Immature natural killer cell (primary cell): ENCODE data around the gene FTSJ1. TPM values are rescaled to one million over a fixed set of nuclear protein-coding genes. Genes with fewer than 3 reads are reported as not detected.
A peak's percentile ranks its signal among the peaks of the same experiment; 100 is the strongest.

ENCODE experiments used
- DNase-seq, 3 donors: peaks; one replicate each; pipeline ENCODE4 v3.0.0; 2022; ENCODE audit warnings: mixed read lengths in 1 of 3
- H3K27ac Mint-ChIP-seq, 6 donors: one replicate each; pipeline ENCODE4 v1.8.0; 2020; ENCODE audit warnings: mixed read lengths in 6 of 6, mild to moderate bottlenecking in 5 of 6, inconsistent platforms in 4 of 6, moderate library complexity in 3 of 6
- H3K27me3 Mint-ChIP-seq, 3 donors: one replicate each; pipeline ENCODE4 v1.8.0; 2020 to 2021; ENCODE audit warnings: low read depth in 3 of 3, mild to moderate bottlenecking in 3 of 3, mixed read lengths in 3 of 3, moderate library complexity in 3 of 3, inconsistent platforms in 1 of 3
- H3K36me3 Mint-ChIP-seq, 3 donors: one replicate each; pipeline ENCODE4 v1.8.0; 2020; ENCODE audit warnings: mixed read lengths in 3 of 3, inconsistent platforms in 2 of 3, mild to moderate bottlenecking in 2 of 3
- H3K4me1 Mint-ChIP-seq, 2 donors: one replicate each; pipeline ENCODE4 v1.8.0; 2020; ENCODE audit warnings: inconsistent platforms in 2 of 2, mild to moderate bottlenecking in 2 of 2, mixed read lengths in 2 of 2, moderate library complexity in 1 of 2
- H3K4me3 Mint-ChIP-seq, 5 donors: one replicate each; pipeline ENCODE4 v1.8.0; 2020; ENCODE audit warnings: mild to moderate bottlenecking in 5 of 5, mixed read lengths in 5 of 5, inconsistent platforms in 3 of 5, moderate library complexity in 3 of 5
- H3K9me3 Mint-ChIP-seq, 6 donors: one replicate each; pipeline ENCODE4 v1.8.0; 2020; ENCODE audit warnings: mild to moderate bottlenecking in 6 of 6, mixed read lengths in 6 of 6, inconsistent platforms in 4 of 6, moderate library complexity in 3 of 6
- polyA plus RNA-seq, 3 donors: library from polyadenylated mRNA; unstranded; fragments of 300-500 nt; fragmentation: Illumina TruSeq; gene quantifications; one replicate each; pipeline ENCODE4 v1.2.3, GENCODE V29; 2021

The FTSJ1 gene
- polyA plus RNA-seq, 3 donors from 2014 or later, result 73.5 to 115 (median 85.0) TPM

GRCh38 chrX:48461830-48462229, 14.2 kb upstream of the FTSJ1 start:
- peaks cover 6 to 19% (median 13%) of the 10 kb centered on the region in 3 donors for H3K36me3 Mint-ChIP-seq
- no peak for DNase-seq
- H3K4me3 Mint-ChIP-seq, result no peak overlapping the region
- peaks cover 0 to 5% of the 10 kb centered on the region in 2 donors for H3K4me1 Mint-ChIP-seq
- H3K27ac Mint-ChIP-seq, result no peak overlapping the region
- no peaks in the 10 kb centered on the region for H3K9me3 Mint-ChIP-seq
- H3K27me3 Mint-ChIP-seq, result peaks cover 1 to 3% (median 2%) of the 10 kb centered on the region in 3 donors

GRCh38 chrX:48465336-48465933, 10.6 kb upstream of the FTSJ1 start:
- Mint-ChIP-seq H3K36me3 (peaks cover 4 to 13% (median 6%) of the 10 kb centered on the region in 3 donors), H3K4me1 (peaks cover 10 to 21% of the 10 kb centered on the region in 2 donors), H3K9me3 (no peaks in the 10 kb centered on the region), H3K27ac (no peak overlapping the region), H3K4me3 (peak overlapping the region in 2 of 5 donors; percentile 14 to 30), H3K27me3 (peaks cover 1 to 3% (median 2%) of the 10 kb centered on the region in 3 donors)
- DNase-seq, result no peak

GRCh38 chrX:48466696-48467095, 9.3 kb upstream of the FTSJ1 start:
- no peaks in the 10 kb centered on the region for H3K9me3 Mint-ChIP-seq
- peak overlapping the region in 3 of 5 donors; percentile 10 to 31 (median 15) for H3K4me3 Mint-ChIP-seq
- H3K27me3 Mint-ChIP-seq, result peaks cover 1 to 3% (median 2%) of the 10 kb centered on the region in 3 donors
- peaks cover 4 to 13% (median 6%) of the 10 kb centered on the region in 3 donors for H3K36me3 Mint-ChIP-seq
- no peak overlapping the region for H3K27ac Mint-ChIP-seq
- H3K4me1 Mint-ChIP-seq, result peaks cover 10 to 21% of the 10 kb centered on the region in 2 donors
- DNase-seq, result no peak

GRCh38 chrX:48467281-48467761, 8.7 kb upstream of the FTSJ1 start:
- no peak overlapping the region for H3K27ac Mint-ChIP-seq
- no peak for DNase-seq
- peak overlapping the region in 3 of 5 donors; percentile 10 to 92 (median 88) for H3K4me3 Mint-ChIP-seq
- H3K27me3 Mint-ChIP-seq, result peaks cover 1 to 3% (median 2%) of the 10 kb centered on the region in 3 donors
- H3K4me1 Mint-ChIP-seq, result peaks cover 10 to 21% of the 10 kb centered on the region in 2 donors
- H3K36me3 Mint-ChIP-seq, result peaks cover 4 to 13% (median 6%) of the 10 kb centered on the region in 3 donors
- H3K9me3 Mint-ChIP-seq, result no peaks in the 10 kb centered on the region

- DNase-seq, result peak in 1 of 3 donors; percentile 22
- Mint-ChIP-seq H3K9me3 (no peaks in the 10 kb centered on the region), H3K36me3 (peaks cover 4 to 13% (median 6%) of the 10 kb centered on the region in 3 donors), H3K4me3 (peak overlapping the region; percentile 87 to 94 (median 91)), H3K27ac (peak overlapping the region in 5 of 6 donors; percentile 11 to 91 (median 77)), H3K27me3 (peaks cover 1 to 6% (median 2%) of the 10 kb centered on the region in 3 donors), H3K4me1 (peaks cover 10 to 21% of the 10 kb centered on the region in 2 donors)
Observed at GRCh38 chrX:48468247-48468671, 7.7 kb upstream of the FTSJ1 start.

- Mint-ChIP-seq H3K27me3 (peaks cover 0 to 6% (median 2%) of the 10 kb centered on the region in 3 donors), H3K36me3 (peaks cover 3 to 12% (median 6%) of the 10 kb centered on the region in 3 donors), H3K4me1 (peaks cover 10 to 21% of the 10 kb centered on the region in 2 donors), H3K4me3 (peak overlapping the region; percentile 87 to 94 (median 91)), H3K27ac (peak overlapping the region; percentile 1 to 92 (median 84)), H3K9me3 (no peaks in the 10 kb centered on the region)
- DNase-seq, result peak; percentile 34 to 53 (median 43)
Observed at GRCh38 chrX:48468693-48469691, 7.0 kb upstream of the FTSJ1 start.

GRCh38 chrX:48470110-48470832, 5.7 kb upstream of the FTSJ1 start, which contains the start of gene SLC38A5:
SLC38A5 (minus strand) TSS chrX:48470260; CDS start chrX:48467924, 2,336 bp downstream.
- peak within 1 kb of the TSS; percentile 87 to 94 (median 91) for H3K4me3 Mint-ChIP-seq
- peaks cover 0 to 6% (median 2%) of the 10 kb centered on the region in 3 donors for H3K27me3 Mint-ChIP-seq
- H3K27ac Mint-ChIP-seq, result peak within 1 kb of the TSS; percentile 1 to 92 (median 84)
- peaks cover 0 to 5% (median 4%) of the 10 kb centered on the region in 3 donors for H3K36me3 Mint-ChIP-seq
- H3K4me1 Mint-ChIP-seq, result peaks cover 15 to 20% of the 10 kb centered on the region in 2 donors
- H3K9me3 Mint-ChIP-seq, result no peaks in the 10 kb centered on the region
- DNase-seq, result no peak

GRCh38 chrX:48470833-48471118, 5.2 kb upstream of the FTSJ1 start:
- H3K36me3 Mint-ChIP-seq, result no peaks in the 10 kb centered on the region
- no peak overlapping the region for H3K27ac Mint-ChIP-seq
- H3K27me3 Mint-ChIP-seq, result peaks cover 0 to 6% (median 2%) of the 10 kb centered on the region in 3 donors
- H3K4me1 Mint-ChIP-seq, result peaks cover 20 to 22% of the 10 kb centered on the region in 2 donors
- no peak overlapping the region for H3K4me3 Mint-ChIP-seq
- DNase-seq, result no peak
- no peaks in the 10 kb centered on the region for H3K9me3 Mint-ChIP-seq

- peaks cover 0 to 6% (median 2%) of the 10 kb centered on the region in 3 donors for H3K27me3 Mint-ChIP-seq
- no peak for DNase-seq
- no peaks in the 10 kb centered on the region for H3K36me3 Mint-ChIP-seq
- peak overlapping the region in 1 of 6 donors; percentile 75 for H3K27ac Mint-ChIP-seq
- no peaks in the 10 kb centered on the region for H3K9me3 Mint-ChIP-seq
- peaks cover 24 to 27% of the 10 kb centered on the region in 2 donors for H3K4me1 Mint-ChIP-seq
- peak overlapping the region in 1 of 5 donors; percentile 17 for H3K4me3 Mint-ChIP-seq
Observed at GRCh38 chrX:48471504-48471903, 4.5 kb upstream of the FTSJ1 start.

GRCh38 chrX:48472225-48472624, 3.8 kb upstream of the FTSJ1 start:
- no peaks in the 10 kb centered on the region for H3K36me3 Mint-ChIP-seq
- H3K4me1 Mint-ChIP-seq, result peaks cover 31 to 34% of the 10 kb centered on the region in 2 donors
- H3K27ac Mint-ChIP-seq, result no peak overlapping the region
- H3K27me3 Mint-ChIP-seq, result peaks cover 0 to 6% (median 1%) of the 10 kb centered on the region in 3 donors
- no peak overlapping the region for H3K4me3 Mint-ChIP-seq
- DNase-seq, result no peak
- H3K9me3 Mint-ChIP-seq, result no peaks in the 10 kb centered on the region

GRCh38 chrX:48472851-48473703, 2.9 kb upstream of the FTSJ1 start:
- no peak for DNase-seq
- peaks cover 36 to 39% of the 10 kb centered on the region in 2 donors for H3K4me1 Mint-ChIP-seq
- no peak overlapping the region for H3K27ac Mint-ChIP-seq
- no peaks in the 10 kb centered on the region for H3K36me3 Mint-ChIP-seq
- no peak overlapping the region for H3K4me3 Mint-ChIP-seq
- no peaks in the 10 kb centered on the region for H3K9me3 Mint-ChIP-seq
- peaks cover 0 to 8% (median 1%) of the 10 kb centered on the region in 3 donors for H3K27me3 Mint-ChIP-seq

- peaks cover 35 to 36% of the 10 kb centered on the region in 2 donors for H3K4me1 Mint-ChIP-seq
- no peak overlapping the region for H3K27ac Mint-ChIP-seq
- H3K27me3 Mint-ChIP-seq, result peaks cover 0 to 11% (median 1%) of the 10 kb centered on the region in 3 donors
- DNase-seq, result no peak
- H3K4me3 Mint-ChIP-seq, result no peak overlapping the region
- H3K36me3 Mint-ChIP-seq, result no peaks in the 10 kb centered on the region
- no peaks in the 10 kb centered on the region for H3K9me3 Mint-ChIP-seq
Observed at GRCh38 chrX:48473704-48473990, 2.4 kb upstream of the FTSJ1 start.
